Measurements from ENCODE around the gene CELSR1.

DNA sequence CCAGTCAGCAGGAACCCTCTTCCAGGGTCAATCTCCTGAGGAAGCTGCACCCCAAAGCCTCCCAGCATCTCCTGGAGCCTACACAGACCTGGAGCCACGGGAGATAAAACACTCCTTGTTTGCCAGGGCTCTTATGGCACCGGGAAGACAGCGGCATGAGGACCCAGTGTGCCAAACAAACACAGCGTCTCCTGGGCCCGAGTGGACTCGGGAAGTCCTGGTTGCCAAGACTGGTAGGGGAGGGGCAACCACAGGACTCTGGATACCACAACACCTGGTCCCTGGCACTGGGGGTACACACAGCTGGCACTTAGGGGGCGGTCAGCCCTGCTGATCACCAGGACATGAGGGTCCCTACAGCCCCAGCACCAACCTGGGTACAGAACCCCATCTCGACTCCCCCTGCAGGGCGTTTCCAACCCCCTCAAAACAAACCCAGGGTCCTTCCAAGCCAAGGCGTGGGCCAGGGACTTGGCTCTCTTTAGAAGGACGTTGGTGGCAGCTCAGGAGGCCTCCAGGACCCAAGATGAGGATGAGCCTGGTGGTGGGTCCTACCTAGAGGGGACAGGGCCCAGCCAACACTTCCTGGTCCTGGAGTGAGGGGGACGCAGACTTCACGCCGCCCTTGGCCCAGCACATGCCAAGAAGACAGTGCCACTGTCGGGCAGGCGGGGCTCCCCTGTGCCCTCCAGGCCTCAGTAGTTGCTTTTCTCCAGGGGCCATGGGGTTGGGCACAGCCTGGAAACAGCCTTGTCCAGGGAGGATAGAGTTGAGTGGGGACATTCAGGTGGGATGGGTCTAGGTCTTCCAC is 85.0 kb downstream of the CELSR1 start:
- TF ChIP-seq, protein P1, sequence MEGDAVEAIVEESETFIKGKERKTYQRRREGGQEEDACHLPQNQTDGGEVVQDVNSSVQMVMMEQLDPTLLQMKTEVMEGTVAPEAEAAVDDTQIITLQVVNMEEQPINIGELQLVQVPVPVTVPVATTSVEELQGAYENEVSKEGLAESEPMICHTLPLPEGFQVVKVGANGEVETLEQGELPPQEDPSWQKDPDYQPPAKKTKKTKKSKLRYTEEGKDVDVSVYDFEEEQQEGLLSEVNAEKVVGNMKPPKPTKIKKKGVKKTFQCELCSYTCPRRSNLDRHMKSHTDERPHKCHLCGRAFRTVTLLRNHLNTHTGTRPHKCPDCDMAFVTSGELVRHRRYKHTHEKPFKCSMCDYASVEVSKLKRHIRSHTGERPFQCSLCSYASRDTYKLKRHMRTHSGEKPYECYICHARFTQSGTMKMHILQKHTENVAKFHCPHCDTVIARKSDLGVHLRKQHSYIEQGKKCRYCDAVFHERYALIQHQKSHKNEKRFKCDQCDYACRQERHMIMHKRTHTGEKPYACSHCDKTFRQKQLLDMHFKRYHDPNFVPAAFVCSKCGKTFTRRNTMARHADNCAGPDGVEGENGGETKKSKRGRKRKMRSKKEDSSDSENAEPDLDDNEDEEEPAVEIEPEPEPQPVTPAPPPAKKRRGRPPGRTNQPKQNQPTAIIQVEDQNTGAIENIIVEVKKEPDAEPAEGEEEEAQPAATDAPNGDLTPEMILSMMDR (IDR thresholded peaks at IDR 0.05): no peak
- TF ChIP-seq SIN3A (IDR thresholded peaks at IDR 0.05; ENCODE audit: borderline replicate concordance, insufficient read depth, low read depth, low read length): no peak
